GM18867 (cell line): Measurements from ENCODE around the gene NACAD.
"Not testable (repeated sequence)": the region's sequence is repeated elsewhere in the genome, so short reads cannot be mapped to it uniquely, and the experiment has no call there.

Source experiments
- ATAC-seq: cut with Tn5 transposase; IDR thresholded peaks from one replicate; pipeline ENCODE4 v1.9.1; 2021; ENCODE audit warnings: mild to moderate bottlenecking, moderate library complexity; ENCODE audit not compliant: unreplicated experiment

Gene NACAD

GRCh38 chr7:45061352-45061751 lies 27.4 kb downstream of the NACAD start:
- ATAC-seq = no peak

GRCh38 chr7:45060295-45060694 lies 28.5 kb downstream of the NACAD start:
- no peak for ATAC-seq

DNA sequence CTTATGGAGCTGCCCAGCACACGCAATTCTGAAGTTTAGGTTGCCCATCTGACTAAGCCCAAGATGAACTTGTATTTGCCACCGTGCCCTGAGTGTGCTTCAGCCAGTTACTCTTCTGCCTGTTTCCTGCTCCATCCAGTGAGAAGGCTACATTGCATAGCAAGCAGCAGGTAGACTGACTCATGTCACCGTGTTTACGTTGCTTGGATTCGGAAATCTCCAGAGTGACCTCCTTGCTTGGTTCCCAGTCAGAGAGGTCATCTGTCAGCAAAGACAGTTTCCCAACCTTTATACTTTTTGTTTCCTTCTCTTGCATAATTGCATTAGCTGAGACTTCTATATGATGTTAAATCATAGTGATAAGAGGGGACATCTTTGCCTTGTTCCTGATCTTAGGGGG lies 30.9 kb downstream of the NACAD start:
- no peak for ATAC-seq

DNA sequence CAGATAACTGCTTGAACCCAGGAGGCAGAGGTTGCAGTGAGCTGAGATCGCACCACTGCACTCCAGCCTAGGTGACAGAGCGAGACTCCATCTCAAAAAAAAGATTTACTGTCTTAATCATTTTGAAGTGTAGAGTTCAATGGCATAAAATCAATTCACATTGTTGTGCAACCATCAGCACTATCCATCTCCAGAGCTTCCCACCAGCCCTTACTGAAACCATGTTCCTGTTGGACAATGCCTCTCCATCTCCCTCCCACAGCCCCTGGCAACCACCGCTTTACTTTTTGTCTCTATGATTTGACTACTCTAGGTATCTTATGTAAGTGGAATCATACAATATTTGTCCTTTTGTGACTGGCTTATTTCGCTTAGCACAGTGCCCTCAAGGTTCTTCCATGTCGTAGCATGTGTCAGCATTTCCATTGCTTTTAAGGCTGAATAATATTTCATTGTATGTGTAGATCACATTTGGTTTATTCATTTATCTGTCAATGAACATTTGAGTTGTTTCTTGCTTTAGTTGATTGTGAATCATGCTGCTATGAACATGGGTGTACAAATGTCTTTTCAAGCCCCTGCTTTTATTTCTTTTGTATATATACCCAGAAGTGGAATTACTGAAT lies 33.1 kb downstream of the NACAD start:
- no peak for ATAC-seq

DNA sequence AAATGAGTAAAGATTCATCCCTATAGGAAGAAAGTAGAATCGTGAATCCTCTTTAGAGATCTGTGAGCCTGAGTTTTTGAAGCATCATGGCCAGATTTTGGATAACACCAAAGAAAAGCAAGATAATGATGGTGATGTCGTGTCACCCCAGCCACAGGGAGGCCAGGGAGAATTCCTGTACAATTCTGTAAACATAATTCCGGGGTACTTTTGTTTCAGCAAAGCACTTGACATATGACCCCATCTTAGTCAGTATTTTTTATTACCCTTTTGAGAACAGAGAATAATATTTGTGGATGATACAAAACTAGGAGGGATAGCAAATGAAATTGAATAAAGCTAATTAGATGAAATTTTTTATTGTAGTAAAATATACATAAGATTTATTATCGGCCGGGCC lies 33.8 kb downstream of the NACAD start:
- ATAC-seq = no peak

GRCh38 chr7:45054442-45054841 lies 34.3 kb downstream of the NACAD start:
- ATAC-seq = no peak

GRCh38 chr7:45053941-45054340 lies 34.8 kb downstream of the NACAD start:
- no peak for ATAC-seq

DNA sequence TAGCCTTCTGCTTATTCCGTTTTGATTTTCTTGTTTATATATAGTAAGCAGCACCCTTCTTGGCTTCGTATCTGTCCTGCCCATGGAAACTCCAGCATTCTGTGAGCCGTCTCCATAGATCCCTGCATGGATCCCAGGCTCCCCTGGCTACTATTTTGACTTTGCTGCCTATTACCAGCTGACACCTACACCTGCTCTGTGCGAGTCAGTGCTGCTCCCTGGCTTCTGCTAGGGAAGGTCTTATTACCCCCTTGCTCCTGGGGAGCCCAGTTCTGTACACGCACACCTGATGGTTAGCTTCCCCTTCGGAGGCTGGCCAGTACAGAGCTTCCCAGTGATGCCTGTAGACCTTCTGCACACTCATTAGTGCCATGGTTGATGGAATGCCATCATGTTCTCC lies 35.4 kb downstream of the NACAD start:
- ATAC-seq = no peak

- ATAC-seq = no peak
Measured at GRCh38 chr7:45052011-45052410, 36.8 kb downstream of the NACAD start.

DNA sequence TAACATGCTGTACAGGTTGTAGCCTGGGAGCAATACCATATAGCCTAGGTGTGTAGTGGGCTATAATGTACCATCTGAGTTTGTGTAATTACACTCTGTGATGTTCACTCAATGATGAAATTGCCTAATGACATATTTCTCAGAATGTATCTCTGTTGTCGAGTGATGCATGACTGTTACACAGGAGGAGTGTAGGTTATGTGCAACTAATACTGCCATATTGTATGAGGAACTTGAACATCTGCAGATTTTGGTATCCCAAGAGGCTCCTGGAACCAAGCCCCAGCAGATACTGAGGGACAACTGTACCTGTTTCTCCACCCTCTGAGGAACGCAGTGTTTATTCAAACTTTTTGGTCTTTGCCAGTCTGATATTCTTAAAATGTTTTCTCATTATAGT lies 38.6 kb downstream of the NACAD start:
- no peak for ATAC-seq

GRCh38 chr7:45048748-45049147 lies 40.0 kb downstream of the NACAD start:
- ATAC-seq = no peak

GRCh38 chr7:45044338-45044737 lies 44.4 kb downstream of the NACAD start:
- no peak for ATAC-seq

DNA sequence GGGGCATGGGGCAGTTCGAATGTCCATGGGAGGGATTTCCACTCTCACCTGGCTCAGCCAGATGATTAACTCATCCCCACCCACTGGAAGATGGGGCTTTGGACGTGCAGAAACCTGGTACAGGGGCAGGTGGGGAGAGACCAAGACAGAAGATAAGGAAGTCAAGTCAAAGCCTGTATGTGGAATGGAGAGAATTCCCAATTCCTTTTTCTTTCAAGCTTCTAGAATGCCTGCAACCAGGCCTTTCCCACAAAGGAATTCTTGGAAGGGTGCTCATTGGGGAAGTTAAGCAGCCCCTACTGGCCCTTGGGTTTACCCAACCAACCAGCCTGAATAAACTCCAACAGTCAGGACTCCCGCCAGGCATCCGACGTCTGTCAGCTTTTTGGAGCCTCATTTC lies 49.7 kb downstream of the NACAD start:
- no peak for ATAC-seq

- ATAC-seq = no peak
Measured at GRCh38 chr7:45037876-45038275, 50.9 kb downstream of the NACAD start.

GRCh38 chr7:45036796-45037195 lies 52.0 kb downstream of the NACAD start:
- ATAC-seq = no peak

GRCh38 chr7:45036317-45036716 lies 52.5 kb downstream of the NACAD start:
- ATAC-seq = no peak

- ATAC-seq = no peak
Measured at GRCh38 chr7:45035893-45036292, 52.9 kb downstream of the NACAD start.

GRCh38 chr7:45035371-45035770 lies 53.4 kb downstream of the NACAD start:
- no peak for ATAC-seq

GRCh38 chr7:45034710-45035109 lies 54.1 kb downstream of the NACAD start:
- not testable (repeated sequence) for ATAC-seq

DNA sequence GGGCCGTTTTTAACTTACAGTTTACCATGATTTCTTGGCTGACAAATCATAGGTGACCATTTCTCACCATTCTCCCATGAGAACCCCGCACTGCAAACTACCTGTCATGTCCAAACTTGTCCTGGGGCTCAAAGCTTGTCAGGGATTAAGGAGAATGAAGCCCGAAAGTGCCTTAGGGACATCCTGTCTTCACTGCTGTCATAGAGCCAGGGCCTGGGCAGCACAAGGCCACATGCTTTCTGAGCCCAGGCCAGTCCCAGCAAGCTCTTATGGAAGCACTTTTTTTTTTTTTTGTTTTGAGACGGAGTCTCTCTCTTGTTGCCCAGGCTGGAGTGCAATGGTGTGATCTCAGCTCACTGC lies 54.9 kb downstream of the NACAD start:
- no peak for ATAC-seq

GRCh38 chr7:45033261-45033930 lies 55.4 kb downstream of the NACAD start:
- no peak for ATAC-seq

DNA sequence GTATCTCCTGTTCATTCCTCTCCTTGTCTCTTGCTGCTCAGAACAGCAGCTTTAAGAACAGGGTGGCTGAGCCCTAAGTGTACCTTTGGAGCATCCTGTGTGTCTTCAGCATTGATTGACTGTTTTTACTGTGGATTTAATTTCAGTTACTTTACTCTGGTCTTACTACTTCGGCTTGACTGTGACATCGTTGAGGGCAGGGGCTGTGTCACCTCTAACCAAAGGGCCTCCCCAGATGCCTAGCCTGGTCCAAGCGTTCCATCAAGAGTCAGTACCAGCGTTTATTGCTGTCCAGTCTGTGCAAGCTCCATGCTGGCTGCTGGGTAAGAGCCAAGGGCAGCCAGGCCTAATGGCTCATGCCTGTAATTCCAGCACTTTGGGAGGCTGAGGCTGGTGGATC lies 56.3 kb downstream of the NACAD start:
- no peak for ATAC-seq

DNA sequence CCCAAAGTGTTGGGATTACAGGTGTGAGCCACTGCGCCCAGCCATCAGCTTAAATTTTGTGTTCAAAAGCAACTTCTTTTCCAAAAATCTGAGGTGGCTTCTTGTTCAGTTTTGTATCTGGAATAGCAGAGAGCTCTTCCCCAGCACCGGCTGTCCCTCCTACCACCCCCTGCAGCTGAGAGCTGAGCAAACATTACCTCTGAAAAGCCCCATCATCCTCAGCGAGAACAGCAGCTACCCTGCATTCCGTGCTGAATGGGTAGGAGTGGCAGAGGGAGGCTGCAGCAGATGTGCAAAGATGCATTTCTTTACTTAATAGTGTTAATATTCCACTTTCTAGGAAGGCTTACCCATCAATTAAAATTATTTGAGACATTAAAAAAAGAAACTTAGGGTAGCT lies 56.9 kb downstream of the NACAD start:
- ATAC-seq = no peak
